H9 (cell line): ENCODE measurements around the gene C10orf71. TPM values are rescaled to one million over a fixed set of nuclear protein-coding genes. Genes with fewer than 3 reads are reported as not detected.

Experiments
- DNase-seq: peaks from one replicate; pipeline ENCODE4 v3.0.0-alpha.2; 2017
- H2AFZ ChIP-seq: one replicate; pipeline ENCODE4 v1.6.1; 2013; ENCODE audit warnings: mild to moderate bottlenecking, low read length, control low read depth, moderate library complexity
- H2AK5ac ChIP-seq: 2 replicates; pipeline ENCODE4 v1.6.1; 2013; ENCODE audit warnings: low read length, control low read depth, mixed read lengths; ENCODE audit not compliant: insufficient read length
- H2BK120ac ChIP-seq: one replicate; pipeline ENCODE4 v1.6.1; 2013; ENCODE audit warnings: low read depth, mild to moderate bottlenecking, low read length, control low read depth, inconsistent platforms; ENCODE audit not compliant: poor library complexity, severe bottlenecking
- H2BK12ac ChIP-seq: 2 replicates; pipeline ENCODE4 v1.6.1; 2013; ENCODE audit warnings: low read length, control low read depth, mixed read lengths, low read depth; ENCODE audit not compliant: insufficient read length
- H2BK15ac ChIP-seq: 2 replicates; pipeline ENCODE4 v1.6.1; 2013; ENCODE audit warnings: low read depth, low read length, control low read depth
- H2BK20ac ChIP-seq: one replicate; pipeline ENCODE4 v1.6.1; 2013; ENCODE audit warnings: low read depth, mild to moderate bottlenecking, low read length, control low read depth, inconsistent platforms; ENCODE audit not compliant: poor library complexity, severe bottlenecking
- H2BK5ac ChIP-seq: 2 replicates; pipeline ENCODE4 v1.6.1; 2013; ENCODE audit warnings: low read length, control low read depth, mixed read lengths; ENCODE audit not compliant: insufficient read length
- H3K14ac ChIP-seq: 2 replicates; pipeline ENCODE4 v1.6.1; 2013; ENCODE audit warnings: low read length, control low read depth; ENCODE audit not compliant: insufficient read depth
- H3K18ac ChIP-seq: 2 replicates; pipeline ENCODE4 v1.6.1; 2013; ENCODE audit warnings: low read depth, mild to moderate bottlenecking, mixed read lengths, low read length, control low read depth; ENCODE audit not compliant: insufficient read length
- H3K23ac ChIP-seq: 2 replicates; pipeline ENCODE4 v1.6.1; 2013; ENCODE audit warnings: low read length, control low read depth, mixed read lengths, low read depth; ENCODE audit not compliant: insufficient read length
- H3K23me2 ChIP-seq: 2 replicates; pipeline ENCODE4 v1.6.1; 2013; ENCODE audit warnings: low read depth, mild to moderate bottlenecking, mixed read lengths, low read length, control low read depth; ENCODE audit not compliant: insufficient read length, poor library complexity, severe bottlenecking
- H3K27ac ChIP-seq: 2 replicates; pipeline ENCODE4 v1.5.1; 2013; ENCODE audit warnings: low read length, control low read depth, mixed read lengths, low read depth; ENCODE audit not compliant: insufficient read length
- H3K27me3 ChIP-seq: 2 replicates; pipeline ENCODE4 v1.6.1; 2013; ENCODE audit warnings: low read length, control low read depth, inconsistent platforms; ENCODE audit not compliant: insufficient read depth
- H3K4ac ChIP-seq: 2 replicates; pipeline ENCODE4 v1.6.1; 2013; ENCODE audit warnings: low read depth, mild to moderate bottlenecking, control low read depth, inconsistent platforms, low read length, moderate library complexity
- H3K4me1 ChIP-seq: 2 replicates; pipeline ENCODE4 v1.6.1; 2013; ENCODE audit warnings: low read length, control low read depth, inconsistent platforms; ENCODE audit not compliant: insufficient read depth
- H3K4me2 ChIP-seq: 2 replicates; pipeline ENCODE4 v1.6.1; 2013; ENCODE audit warnings: low read length, control low read depth, mixed read lengths; ENCODE audit not compliant: insufficient read length, insufficient read depth
- H3K56ac ChIP-seq: 2 replicates; pipeline ENCODE4 v1.6.1; 2013; ENCODE audit warnings: low read depth, mild to moderate bottlenecking, mixed read lengths, low read length, control low read depth; ENCODE audit not compliant: insufficient read length
- H3K79me1 ChIP-seq: 2 replicates; pipeline ENCODE4 v1.6.1; 2013; ENCODE audit warnings: low read depth, mild to moderate bottlenecking, moderate library complexity, low read length, control low read depth, inconsistent platforms; ENCODE audit not compliant: insufficient read depth, poor library complexity, severe bottlenecking
- H3K79me2 ChIP-seq: 2 replicates; pipeline ENCODE4 v1.6.1; 2013; ENCODE audit warnings: low read length, control low read depth, inconsistent platforms; ENCODE audit not compliant: insufficient read depth
- H3K9ac ChIP-seq: 2 replicates; pipeline ENCODE4 v1.6.1; 2013; ENCODE audit warnings: low read length, control low read depth, mixed read lengths; ENCODE audit not compliant: insufficient read length; ENCODE audit errors: extremely low read depth
- H3K9me3 ChIP-seq: one replicate; pipeline ENCODE4 v1.6.1; 2013; ENCODE audit warnings: low read depth, low read length, inconsistent platforms; ENCODE audit not compliant: control insufficient read depth
- H3T11ph ChIP-seq: one replicate; pipeline ENCODE4 v1.6.1; 2013; ENCODE audit warnings: mild to moderate bottlenecking, low read length, control low read depth, inconsistent platforms
- H4K20me1 ChIP-seq: one replicate; pipeline ENCODE4 v1.6.1; 2013; ENCODE audit not compliant: control insufficient read depth, insufficient read length, insufficient read depth
- H4K5ac ChIP-seq: 2 replicates; pipeline ENCODE4 v1.6.1; 2013; ENCODE audit warnings: low read depth, mild to moderate bottlenecking, mixed read lengths, low read length, control low read depth; ENCODE audit not compliant: insufficient read length
- H4K8ac ChIP-seq: replicated peaks from 2 replicates; pipeline ENCODE4 v1.6.1; 2013; ENCODE audit warnings: low read length, control low read depth, mixed read lengths, low read depth; ENCODE audit not compliant: insufficient read length
- H4K91ac ChIP-seq: 2 replicates; pipeline ENCODE4 v1.6.1; 2013; ENCODE audit warnings: low read depth, mild to moderate bottlenecking, moderate library complexity, mixed read lengths, low read length, control low read depth; ENCODE audit not compliant: insufficient read length
- H3K27ac Mint-ChIP-seq, 3 experiments: 2 replicates in 2 of 3; 3 replicates in 1 of 3; pipeline ENCODE4 v1.8.0; 2020 to 2021; ENCODE audit warnings: mixed read lengths in 3 of 3, mild to moderate bottlenecking in 1 of 3, moderate library complexity in 1 of 3
- H3K27me3 Mint-ChIP-seq: 2 replicates; pipeline ENCODE4 v1.8.0; 2021; ENCODE audit warnings: low read depth, mild to moderate bottlenecking, moderate library complexity, mixed read lengths
- H3K36me3 Mint-ChIP-seq, 3 experiments: 2 replicates in 2 of 3; 3 replicates in 1 of 3; pipeline ENCODE4 v1.8.0; 2020 to 2021; ENCODE audit warnings: low read depth in 3 of 3, mixed read lengths in 3 of 3; ENCODE audit not compliant: insufficient read depth in 1 of 3
- H3K4me1 Mint-ChIP-seq, 2 experiments: 2 replicates each; pipeline ENCODE4 v1.8.0; 2020; ENCODE audit warnings: mixed read lengths in 2 of 2
- H3K4me3 Mint-ChIP-seq, 2 experiments: 2 replicates in 1 of 2; 3 replicates in 1 of 2; pipeline ENCODE4 v1.8.0; 2020 to 2021; ENCODE audit warnings: mild to moderate bottlenecking in 2 of 2, mixed read lengths in 2 of 2, moderate library complexity in 1 of 2
- H3K9me3 Mint-ChIP-seq, 2 experiments: 2 replicates in 1 of 2; 3 replicates in 1 of 2; pipeline ENCODE4 v1.8.0; 2020; ENCODE audit warnings: mild to moderate bottlenecking in 2 of 2, mixed read lengths in 2 of 2, moderate library complexity in 1 of 2
- CTCF ChIP-seq: fragments of 200-600 bp; sonication (generic); conservative IDR thresholded peaks from 3 replicates; pipeline ENCODE4 v1.8.0; 2021; ENCODE audit warnings: antibody characterized with exemption, mild to moderate bottlenecking
- WGBS: extraction: QIAGEN DNeasy Blood & Tissue Kit; methylation state at CpG from one replicate; pipeline ENCODE4 v1.1.7; 2013; ENCODE audit warnings: missing lambda C conversion rate, low lambda C conversion rate, mixed read lengths; ENCODE audit not compliant: insufficient read length; ENCODE audit errors: extremely low coverage; 5-methylcytosine and 5-hydroxymethylcytosine counted together
- total RNA-seq: library from RNA; stranded (reverse); gene quantifications from 2 replicates; pipeline ENCODE4 v1.2.1, GENCODE V29; 2021

C10orf71 gene
- total RNA-seq, 1 experiment from 2014 or later, result not detected

DNA sequence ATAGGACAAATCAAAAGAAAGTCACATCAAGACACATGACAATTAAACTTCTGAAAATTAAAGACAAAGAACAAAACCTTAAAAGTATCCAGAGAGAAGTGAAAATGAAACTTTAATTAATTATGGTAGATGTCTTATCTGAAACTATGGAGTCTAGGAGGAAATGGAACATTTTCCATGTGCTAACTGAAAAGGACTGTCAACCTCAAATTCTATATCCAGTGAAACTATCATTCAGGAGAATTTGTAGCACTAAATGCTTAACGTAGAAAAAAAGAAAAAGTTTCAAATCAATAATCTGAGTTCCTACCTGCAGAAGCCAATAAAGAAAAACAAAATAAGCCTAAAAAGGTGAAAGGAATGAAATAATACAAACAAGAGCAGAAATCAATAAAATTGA, 33.1 kb upstream of the C10orf71 start:
- Histone ChIP-seq H3K9me3 (no peaks in the 10 kb centered on the region), H2BK20ac (no peak overlapping the region), H4K8ac (no peak overlapping the region), H2AFZ (no peak overlapping the region), H3K4ac (no peak overlapping the region), H2BK5ac (no peak overlapping the region), H4K91ac (no peak overlapping the region), H4K5ac (no peak overlapping the region), H3K18ac (no peak overlapping the region), H2BK120ac (no peak overlapping the region), H2AK5ac (no peak overlapping the region), H3K14ac (no peak overlapping the region), H3K79me2 (no peaks in the 10 kb centered on the region), H3K23ac (no peak overlapping the region), H3K4me1 (no peaks in the 10 kb centered on the region), H3K56ac (no peak overlapping the region), H3K4me2 (no peak overlapping the region), H3K9ac (no peak overlapping the region), H3K79me1 (no peaks in the 10 kb centered on the region), H3K27ac (no peak overlapping the region), H2BK15ac (no peak overlapping the region), H3K27me3 (no peaks in the 10 kb centered on the region), H3T11ph (no peak overlapping the region), H4K20me1 (no peaks in the 10 kb centered on the region), H3K23me2 (no peaks in the 10 kb centered on the region), H2BK12ac (no peak overlapping the region)
- Mint-ChIP-seq H3K27me3 (peaks cover 13% of the 10 kb centered on the region), H3K27ac (no peak overlapping the region), H3K9me3 (peaks cover 28 to 31% of the 10 kb centered on the region in 2 experiments), H3K36me3 (peaks cover 2 to 24% (median 15%) of the 10 kb centered on the region in 3 experiments), H3K4me1 (peaks cover 4 to 6% of the 10 kb centered on the region in 2 experiments; a peak in 2 of 4 replicates), H3K4me3 (no peak overlapping the region)
- DNase-seq, result no peak
- no CpG with 5 or more reads among the region's 1 CpG for WGBS
- TF ChIP-seq CTCF, result no peak
